IMR-90 (cell line): Measurements from ENCODE around the gene GTPBP6. TPM values are rescaled to one million over a fixed set of nuclear protein-coding genes. Genes with fewer than 3 reads are reported as not detected.

Source experiments
- ATAC-seq: fragments of 200-7000 bp; cut with Tn5 transposase; 2 replicates; pipeline ENCODE4 v1.9.1; 2020; ENCODE audit warnings: low read depth, mild to moderate bottlenecking, moderate library complexity
- BruUV-seq: library from RNA; stranded (reverse); fragments of 400-500 nt; replicated peaks from 2 replicates; lab custom pipeline; 2021; lab: Mats Ljungman, UMichigan
- CTCF ChIA-PET: fragments of 300-600 bp; formaldehyde crosslinking; extraction: SDS; loops from one replicate; lab custom pipeline; 2021; ENCODE audit warnings: antibody characterized with exemption; lab: Yijun Ruan, JAX
- POLR2A ChIA-PET: fragments of 300-600 bp; sonication (Branson Sonifier 250); formaldehyde crosslinking; loops from one replicate; lab custom pipeline; 2022; ENCODE audit warnings: antibody characterized with exemption; ENCODE audit not compliant: unreplicated experiment; lab: Charles Lee
- DNase-seq: peaks from one replicate; pipeline ENCODE4 v3.0.0; 2013
- H2AFZ ChIP-seq: replicated peaks from 2 replicates; pipeline ENCODE3; 2013; ENCODE audit warnings: low read length, mild to moderate bottlenecking; ENCODE audit not compliant: poor library complexity
- H2AK5ac ChIP-seq: 2 replicates; pipeline ENCODE4 v1.6.1; 2013; ENCODE audit warnings: low read depth, low read length, inconsistent platforms
- H2AK9ac ChIP-seq: replicated peaks from 2 replicates; pipeline ENCODE3; 2013; ENCODE audit warnings: mild to moderate bottlenecking, low read depth, low read length, moderate library complexity; ENCODE audit not compliant: poor library complexity
- H2BK120ac ChIP-seq: 2 replicates; pipeline ENCODE4 v1.6.1; 2013; ENCODE audit warnings: low read depth, low read length, inconsistent platforms
- H2BK15ac ChIP-seq: 3 replicates; pipeline ENCODE4 v1.6.1; 2013; ENCODE audit warnings: low read depth, low read length, inconsistent platforms
- H2BK20ac ChIP-seq: 2 replicates; pipeline ENCODE4 v1.6.1; 2013; ENCODE audit warnings: low read depth, mild to moderate bottlenecking, inconsistent platforms, low read length, moderate library complexity
- H2BK5ac ChIP-seq: 2 replicates; pipeline ENCODE4 v1.6.1; 2013; ENCODE audit warnings: mild to moderate bottlenecking, low read depth, low read length, inconsistent platforms; ENCODE audit not compliant: poor library complexity, severe bottlenecking
- H3K14ac ChIP-seq: replicated peaks from 2 replicates; pipeline ENCODE4 v1.6.1; 2013; ENCODE audit warnings: low read depth, low read length, inconsistent platforms
- H3K18ac ChIP-seq: 2 replicates; pipeline ENCODE4 v1.6.1; 2013; ENCODE audit warnings: low read depth, low read length, control low read depth
- H3K23ac ChIP-seq: 2 replicates; pipeline ENCODE4 v1.6.1; 2013; ENCODE audit warnings: low read depth, low read length, inconsistent platforms
- H3K27ac ChIP-seq: 2 replicates; pipeline ENCODE4 v1.5.1; 2013; ENCODE audit warnings: mild to moderate bottlenecking, control low read depth, low read length; ENCODE audit not compliant: insufficient read depth
- H3K27me3 ChIP-seq: 2 replicates; pipeline ENCODE4 v1.6.1; 2013; ENCODE audit warnings: low read length; ENCODE audit not compliant: control insufficient read depth, insufficient read depth
- H3K36me3 ChIP-seq: 2 replicates; pipeline ENCODE4 v1.6.1; 2013; ENCODE audit warnings: low read length, mixed read lengths; ENCODE audit not compliant: control insufficient read depth, insufficient read depth
- H3K4ac ChIP-seq: 2 replicates; pipeline ENCODE4 v1.6.1; 2013; ENCODE audit warnings: low read depth, low read length, inconsistent platforms
- H3K4me1 ChIP-seq: 2 replicates; pipeline ENCODE4 v1.6.1; 2013; ENCODE audit warnings: low read length, mixed read lengths; ENCODE audit not compliant: control insufficient read depth, insufficient read depth
- H3K4me2 ChIP-seq: 2 replicates; pipeline ENCODE4 v1.6.1; 2013; ENCODE audit warnings: low read depth, mild to moderate bottlenecking, control low read depth, low read length, moderate library complexity
- H3K4me3 ChIP-seq: 2 replicates; pipeline ENCODE4 v1.5.1; 2013; ENCODE audit warnings: low read depth, mild to moderate bottlenecking, control low read depth, low read length, moderate library complexity; ENCODE audit not compliant: insufficient read depth
- H3K56ac ChIP-seq: 2 replicates; pipeline ENCODE4 v1.6.1; 2013; ENCODE audit warnings: low read length, inconsistent platforms; ENCODE audit not compliant: insufficient read depth; ENCODE audit errors: extremely low read depth
- H3K79me1 ChIP-seq, 2 experiments: 2 replicates each; pipeline ENCODE4 v1.6.1; 2013; ENCODE audit warnings: low read length in 2 of 2, inconsistent platforms in 1 of 2, low read depth in 1 of 2
- H3K9ac ChIP-seq: 2 replicates; pipeline ENCODE4 v1.6.1; 2013; ENCODE audit warnings: low read depth, low read length, control low read depth
- H3K9me1 ChIP-seq: 2 replicates; pipeline ENCODE4 v1.6.1; 2013; ENCODE audit warnings: low read length, inconsistent platforms; ENCODE audit not compliant: insufficient read depth
- H3K9me3 ChIP-seq: 2 replicates; pipeline ENCODE4 v1.6.1; 2013; ENCODE audit warnings: low read length; ENCODE audit not compliant: control insufficient read depth, insufficient read depth
- H4K20me1 ChIP-seq: 2 replicates; pipeline ENCODE4 v1.6.1; 2013; ENCODE audit warnings: low read length, inconsistent platforms; ENCODE audit not compliant: insufficient read depth
- H4K5ac ChIP-seq: 2 replicates; pipeline ENCODE4 v1.6.1; 2013; ENCODE audit warnings: mild to moderate bottlenecking, low read depth, low read length, control low read depth
- H4K8ac ChIP-seq, 2 experiments: 2 replicates each; pipeline ENCODE4 v1.6.1; 2013; ENCODE audit warnings: low read depth in 2 of 2, low read length in 2 of 2, control low read depth in 1 of 2, inconsistent platforms in 1 of 2
- H4K91ac ChIP-seq: 2 replicates; pipeline ENCODE4 v1.6.1; 2013; ENCODE audit warnings: low read depth, low read length, inconsistent platforms; ENCODE audit not compliant: insufficient read depth
- CEBPB ChIP-seq: IDR thresholded peaks from 2 replicates; pipeline ENCODE4 v1.6.1; 2012; ENCODE audit warnings: low read depth, low read length, improper control_type of control experiment
- CHD1 ChIP-seq: IDR thresholded peaks from 2 replicates; pipeline ENCODE4 v1.6.1; 2012; ENCODE audit warnings: low read depth, low read length, improper control_type of control experiment
- CTCF ChIP-seq: conservative IDR thresholded peaks from 2 replicates; pipeline ENCODE4 v1.5.1; 2012; ENCODE audit warnings: mild to moderate bottlenecking, low read depth, low read length, improper control_type of control experiment
- MAZ ChIP-seq: IDR thresholded peaks from 2 replicates; pipeline ENCODE4 v1.6.1; 2012; ENCODE audit warnings: low read depth, mild to moderate bottlenecking, low read length, improper control_type of control experiment, moderate library complexity, borderline replicate concordance
- RFX5 ChIP-seq: IDR thresholded peaks from 2 replicates; pipeline ENCODE4 v1.8.0; 2012; ENCODE audit warnings: low read depth, mild to moderate bottlenecking, low read length, moderate library complexity
- WGBS, 2 experiments: methylation state at CpG; one replicate each; pipeline versions ENCODE4 v1.1.5 to v1.1.7; 2013; ENCODE audit warnings: missing lambda C conversion rate in 2 of 2; ENCODE audit not compliant: insufficient read length in 1 of 2; ENCODE audit errors: extremely low coverage in 2 of 2; 5-methylcytosine and 5-hydroxymethylcytosine counted together
- dilution Hi-C: fragments of 300-500 bp; cut with HindIII; formaldehyde crosslinking; loops from one replicate; pipeline ENCODE4 v1.14.3; 2018; ENCODE audit warnings: low sequenced_read_pairs; ENCODE audit not compliant: unreplicated experiment
- in situ Hi-C: fragments of 300-500 bp; cut with MboI; formaldehyde crosslinking; loops from 3 replicates; pipeline ENCODE4 v1.14.3; 2019; ENCODE audit warnings: low sequenced_read_pairs, inconsistent platforms, mixed read lengths
- intact Hi-C: fragments of 100-400 bp; cut with micrococcal nuclease; formaldehyde crosslinking; loops from 2 replicates; pipeline ENCODE4 v1.10.0; 2022
- polyA plus RNA-seq, 3 experiments: library from polyadenylated mRNA; depleted of rRNA; stranded (reverse); fragments of >200 nt; gene quantifications; 2 replicates each; pipeline ENCODE4 v1.2.3, GENCODE V29; 2012; ENCODE audit warnings: low replicate concordance in 1 of 3
- total RNA-seq: library from RNA; depleted of rRNA; stranded (reverse); fragments of >200 nt; gene quantifications from 2 replicates; pipeline ENCODE4 v1.2.3, GENCODE V29; 2012
- TF ChIP-seq, protein P1 (sequence below): fragments of 150-350 bp; IDR thresholded peaks from 2 replicates; pipeline ENCODE4 v1.6.1; 2016; ENCODE audit warnings: low read depth, mild to moderate bottlenecking, low read length, moderate library complexity, borderline replicate concordance

The GTPBP6 gene
- total and polyA plus RNA-seq, 2 of the 4 experiments (the other 2 are of a cell fraction) = 24.0 to 31.6 TPM

DNA sequence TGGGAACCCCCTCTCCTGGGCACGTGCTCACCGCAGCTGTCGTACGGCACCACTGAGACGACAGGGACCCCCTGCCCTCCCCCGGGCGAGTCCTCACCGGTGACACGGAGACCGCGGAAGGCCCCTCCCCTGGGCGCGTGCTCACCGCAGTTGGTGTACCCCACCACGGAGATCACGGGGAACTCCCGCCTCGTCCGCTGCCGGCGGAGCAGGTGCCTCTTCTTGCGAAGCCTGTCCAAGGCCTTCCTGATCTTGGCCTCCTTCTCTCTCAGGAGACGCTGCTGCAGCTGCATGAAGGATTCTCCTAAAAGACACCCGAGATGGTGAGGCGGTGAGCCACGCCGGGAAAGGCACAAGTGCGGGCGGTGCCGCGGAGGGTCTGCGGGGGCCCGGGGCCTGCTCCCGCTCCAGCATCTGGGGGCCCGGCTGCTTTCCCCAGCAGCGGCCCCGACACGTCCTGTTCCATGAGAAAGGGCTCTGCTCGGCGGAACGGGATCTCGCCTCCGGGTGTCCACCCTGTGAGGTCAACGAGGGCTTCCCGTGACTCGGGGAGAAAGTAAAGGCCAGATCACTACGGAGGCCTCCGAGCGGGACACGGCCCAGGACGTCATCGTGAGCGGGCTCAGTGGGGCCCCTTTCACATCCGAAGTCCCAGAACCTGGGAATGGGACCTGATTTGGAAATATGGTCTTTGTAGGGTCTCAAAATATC, 5.8 kb downstream of the GTPBP6 start:
- POLR2A ChIA-PET = no interaction called here

More for the DNA sequence above, 5.8 kb downstream of the GTPBP6 start:
- peaks cover 56% of the 10 kb centered on the region for H3K36me3 ChIP-seq
- no peak overlapping the region for H2BK120ac ChIP-seq
- CTCF ChIA-PET = no interaction called here
- H3K4me1 ChIP-seq = no peaks in the 10 kb centered on the region
- 99% methylated on average over 28 of the region's 54 CpGs; no CpG with 5 or more reads in 1 of the 2 experiments for WGBS, 2 experiments
- in situ Hi-C loops = no loop called here
- no peak overlapping the region for H2BK15ac ChIP-seq
- no peaks in the 10 kb centered on the region; the same call in 1 of the 2 replicates for H3K9me1 ChIP-seq
- no peak overlapping the region for H3K4ac ChIP-seq
- TF ChIP-seq CEBPB (no peak), CTCF (no peak), MAZ (no peak), RFX5 (no peak), CHD1 (no peak)
- TF ChIP-seq, protein P1, sequence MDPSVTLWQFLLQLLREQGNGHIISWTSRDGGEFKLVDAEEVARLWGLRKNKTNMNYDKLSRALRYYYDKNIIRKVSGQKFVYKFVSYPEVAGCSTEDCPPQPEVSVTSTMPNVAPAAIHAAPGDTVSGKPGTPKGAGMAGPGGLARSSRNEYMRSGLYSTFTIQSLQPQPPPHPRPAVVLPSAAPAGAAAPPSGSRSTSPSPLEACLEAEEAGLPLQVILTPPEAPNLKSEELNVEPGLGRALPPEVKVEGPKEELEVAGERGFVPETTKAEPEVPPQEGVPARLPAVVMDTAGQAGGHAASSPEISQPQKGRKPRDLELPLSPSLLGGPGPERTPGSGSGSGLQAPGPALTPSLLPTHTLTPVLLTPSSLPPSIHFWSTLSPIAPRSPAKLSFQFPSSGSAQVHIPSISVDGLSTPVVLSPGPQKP = no peak
- H4K5ac ChIP-seq = no peak overlapping the region
- no peak overlapping the region for H4K8ac ChIP-seq
- H3K9ac ChIP-seq = no peak overlapping the region
- no peak overlapping the region for H3K18ac ChIP-seq
- no peaks in the 10 kb centered on the region for H3K9me3 ChIP-seq
- no peaks in the 10 kb centered on the region for H4K20me1 ChIP-seq
- H4K91ac ChIP-seq = no peak overlapping the region
- H3K23ac ChIP-seq = no peak overlapping the region
- no peak overlapping the region for H3K56ac ChIP-seq
- intact Hi-C loops = no loop called here
- no peak overlapping the region for H2AFZ ChIP-seq
- DNase-seq (no peak), ATAC-seq (no peak)
- H3K4me3 ChIP-seq = no peak overlapping the region
- no peaks in the 10 kb centered on the region for H3K27me3 ChIP-seq
- H2AK5ac ChIP-seq = no peak overlapping the region
- no peak overlapping the region for H2BK5ac ChIP-seq
- dilution Hi-C loops = no loop called here
- no peak overlapping the region for H2BK20ac ChIP-seq
- H3K14ac ChIP-seq = no peak overlapping the region
- no peak overlapping the region for H3K4me2 ChIP-seq
- H3K79me1 ChIP-seq = peaks cover 0 to 7% of the 10 kb centered on the region in 2 experiments; a peak in 1 of 4 replicates
- BruUV-seq = no TSS peak
- H3K27ac ChIP-seq = no peak overlapping the region
- H2AK9ac ChIP-seq = no peak overlapping the region
